H1 (cell line): ENCODE results near the gene SEMA3A. TPM values are rescaled to one million over a fixed set of nuclear protein-coding genes. Genes with fewer than 3 reads are reported as not detected.

ENCODE experiments used
- BRCA1 ChIP-seq: IDR thresholded peaks from 2 replicates; pipeline ENCODE4 v1.6.1; 2012; ENCODE audit warnings: low read depth, low read length, improper control_type of control experiment
- FOSL1 ChIP-seq: IDR thresholded peaks from 2 replicates; pipeline ENCODE4 v1.6.1; 2011; ENCODE audit warnings: mild to moderate bottlenecking, low read depth, low read length, moderate library complexity; ENCODE audit not compliant: insufficient read depth
- JUN ChIP-seq: IDR thresholded peaks from 2 replicates; pipeline ENCODE4 v1.6.1; 2011; ENCODE audit warnings: low read depth, mild to moderate bottlenecking, improper control_type of control experiment, low read length
- KDM5A ChIP-seq: fragments of 200-600 bp; IDR thresholded peaks from 2 replicates; pipeline ENCODE4 v1.7.1; 2012; ENCODE audit warnings: mild to moderate bottlenecking, low read length, inconsistent platforms, mixed read lengths
- MAFK ChIP-seq: IDR thresholded peaks from 2 replicates; pipeline ENCODE4 v1.6.1; 2012; ENCODE audit warnings: low read depth, mild to moderate bottlenecking, improper control_type of control experiment, low read length
- SIX5 ChIP-seq: IDR thresholded peaks from 2 replicates; pipeline ENCODE4 v1.6.1; 2011; ENCODE audit warnings: mild to moderate bottlenecking, low read depth, low read length
- TBP ChIP-seq: IDR thresholded peaks from 2 replicates; pipeline ENCODE4 v1.6.1; 2011; ENCODE audit warnings: low read depth, low read length, improper control_type of control experiment
- polyA plus RNA-seq, 7 experiments: library from polyadenylated mRNA; depleted of rRNA in 3 of 7; stranded (reverse) in 5 of 7; unstranded in 2 of 7; fragments of >200 nt in 5 of 7; fragments of 200-250 nt in 2 of 7; gene quantifications; 1 replicate in 5 of 7; 2 replicates in 1 of 7; 4 replicates in 1 of 7; pipeline versions ENCODE4 v1.2.1 to v1.2.3, GENCODE V29; 2011 to 2013; ENCODE audit warnings: missing spikeins in 2 of 7, mixed read lengths in 2 of 7
- total RNA-seq: library from RNA; stranded (reverse); fragmentation: NEBNext Ultra II Directional; extraction: Animal tissue kit (Norgen Biotek cat#: 25700); gene quantifications from 2 replicates; pipeline ENCODE4 v1.2.1, GENCODE V29; 2021

The SEMA3A gene
- total and polyA plus RNA-seq, 2 of the 8 experiments (the other 6 are each of a cell fraction or from before 2014, with no cell fraction given): 8.1 to 45.9 TPM

DNA sequence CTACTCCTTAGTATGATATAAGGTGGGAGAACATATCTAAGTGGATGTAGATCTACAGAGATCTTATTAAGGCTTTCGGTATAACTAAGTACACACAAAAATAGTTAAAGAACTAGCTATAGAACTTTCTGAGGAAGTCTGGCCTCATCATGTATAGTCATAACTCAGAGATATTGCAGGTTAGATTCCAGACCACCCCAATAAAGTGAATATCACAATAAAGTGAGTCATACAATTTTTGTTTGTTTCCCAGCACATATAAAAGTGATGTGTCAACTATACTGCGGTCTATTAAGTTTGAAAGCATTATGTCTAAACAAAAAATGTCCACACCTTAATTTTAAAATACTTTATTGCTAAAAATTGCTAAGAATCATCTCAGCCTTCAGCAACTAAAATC, 24.7 kb upstream of the SEMA3A start (continued):
- no peak for TF ChIP-seq MAFK
- TF ChIP-seq TBP: no peak
- no peak for TF ChIP-seq BRCA1
- no peak for TF ChIP-seq FOSL1
- TF ChIP-seq KDM5A: no peak
- no peak for TF ChIP-seq JUN
- TF ChIP-seq SIX5: no peak
